PFSK-1 (cell line): ENCODE data around the gene PDPK1.

Experiments
- FOXP2 ChIP-seq: optimal IDR thresholded peaks from 2 replicates; pipeline ENCODE3; 2011; ENCODE audit warnings: borderline replicate concordance, control low read depth, inconsistent platforms; ENCODE audit not compliant: insufficient read depth; ENCODE audit errors: extremely low read length, extremely low read depth
- POLR2AphosphoS5 ChIP-seq: IDR thresholded peaks from 2 replicates; pipeline ENCODE4 v1.6.1; 2012; ENCODE audit warnings: low read depth, mild to moderate bottlenecking, control low read depth, low read length, moderate library complexity
- REST ChIP-seq, 2 experiments: IDR thresholded peaks; 2 replicates each; pipeline versions ENCODE4 v1.6.1 to v1.8.0; 2011 to 2012; ENCODE audit warnings: low read depth in 2 of 2, low read length in 2 of 2, control low read depth in 1 of 2, inconsistent platforms in 1 of 2, mild to moderate bottlenecking in 1 of 2, moderate library complexity in 1 of 2; ENCODE audit not compliant: insufficient read depth in 1 of 2
- SIN3A ChIP-seq: IDR thresholded peaks from 2 replicates; pipeline ENCODE4 v1.6.1; 2012; ENCODE audit warnings: mild to moderate bottlenecking, low read length, moderate library complexity, borderline replicate concordance; ENCODE audit not compliant: insufficient read depth
- TAF1 ChIP-seq: IDR thresholded peaks from 2 replicates; pipeline ENCODE4 v1.6.1; 2012; ENCODE audit warnings: low read length, control low read depth, borderline replicate concordance; ENCODE audit not compliant: insufficient read depth

GRCh38 chr16:2515180-2515851 lies 22.5 kb upstream of the PDPK1 start:
- TF ChIP-seq POLR2AphosphoS5 (no peak), TAF1 (no peak), SIN3A (no peak), FOXP2 (no peak), REST (IDR thresholded peaks at IDR 0.05; ENCODE audit: insufficient read depth in 1 of 2, low read depth in 2 of 2, low read length in 2 of 2) (no peak)
